OCI-LY3 (cell line): ENCODE measurements around the gene MATN1.

Experiments
- H2AFZ ChIP-seq: fragments of 200-600, 300-600 bp; shearing (Covaris generic); 2 replicates; pipeline ENCODE4 v1.6.0; 2014; ENCODE audit warnings: antibody characterized with exemption, low read depth, low read length
- H3K27ac ChIP-seq: fragments of 200-600, 300-600 bp; sonication (generic); 2 replicates; pipeline ENCODE4 v1.5.1; 2014; ENCODE audit warnings: mild to moderate bottlenecking, low read length, moderate library complexity, mixed read lengths
- H3K27me3 ChIP-seq: fragments of 200-600, 300-600 bp; sonication (generic); 2 replicates; pipeline ENCODE4 v1.6.1; 2014; ENCODE audit warnings: low read depth, low read length, mixed read lengths
- H3K36me3 ChIP-seq: fragments of 200-600, 300-600 bp; sonication (generic); replicated peaks from 2 replicates; pipeline ENCODE3; 2014; ENCODE audit warnings: low read depth, low read length, mixed read lengths
- H3K4me1 ChIP-seq: fragments of 300-600, 200-600 bp; sonication (generic); 2 replicates; pipeline ENCODE4 v1.6.1; 2014; ENCODE audit warnings: low read length, mixed read lengths
- H3K4me2 ChIP-seq: fragments of 200-600, 300-600 bp; sonication (generic); 2 replicates; pipeline ENCODE4 v1.6.1; 2014; ENCODE audit warnings: low read length, mixed read lengths
- H3K4me3 ChIP-seq: fragments of 300-600, 200-600 bp; sonication (generic); 2 replicates; pipeline ENCODE4 v1.5.1; 2014; ENCODE audit warnings: antibody characterized with exemption, mild to moderate bottlenecking, low read length, moderate library complexity
- H3K79me2 ChIP-seq: fragments of 300-600, 200-600 bp; shearing (Covaris generic); 2 replicates; pipeline ENCODE4 v1.6.1; 2014; ENCODE audit warnings: mild to moderate bottlenecking, low read length, mixed read lengths
- H3K9ac ChIP-seq: fragments of 300-600, 200-600 bp; shearing (Covaris generic); 2 replicates; pipeline ENCODE4 v1.6.0; 2014; ENCODE audit warnings: mild to moderate bottlenecking, low read length, moderate library complexity
- H3K9me3 ChIP-seq: fragments of 200-600, 300-600 bp; shearing (Covaris generic); 2 replicates; pipeline ENCODE4 v1.6.1; 2014; ENCODE audit warnings: low read length, mixed read lengths; ENCODE audit not compliant: insufficient read depth
- H4K20me1 ChIP-seq: fragments of 200-600, 300-600 bp; sonication (generic); 2 replicates; pipeline ENCODE4 v1.6.1; 2016; ENCODE audit warnings: low read length, mixed read lengths; ENCODE audit not compliant: insufficient read depth
- CTCF ChIP-seq: fragments of 200-600, 300-600 bp; sonication (generic); IDR thresholded peaks from 2 replicates; pipeline ENCODE4 v1.5.1; 2014; ENCODE audit warnings: antibody characterized with exemption, low read length, low read depth
- EZH2phosphoT487 ChIP-seq: fragments of 200-600 bp; shearing (Covaris generic); IDR thresholded peaks from 2 replicates; pipeline ENCODE4 v1.6.1; 2018; ENCODE audit warnings: antibody characterized with exemption, mixed run types, low read depth

The MATN1 gene

GRCh38 chr1:30738715-30739559 lies 15.6 kb upstream of the MATN1 start:
- no peak overlapping the region for H3K4me3 ChIP-seq
- no peak overlapping the region for H3K27ac ChIP-seq
- peaks cover 87% of the 10 kb centered on the region for H3K36me3 ChIP-seq
- TF ChIP-seq EZH2phosphoT487 (no peak), CTCF (no peak)
- H3K9ac ChIP-seq, result no peak overlapping the region
- H3K4me1 ChIP-seq, result peaks cover 28% of the 10 kb centered on the region
- no peaks in the 10 kb centered on the region for H3K9me3 ChIP-seq
- H3K79me2 ChIP-seq, result peaks cover 36% of the 10 kb centered on the region
- H3K4me2 ChIP-seq, result no peak overlapping the region
- peaks cover 73% of the 10 kb centered on the region for H4K20me1 ChIP-seq
- H3K27me3 ChIP-seq, result no peaks in the 10 kb centered on the region
- H2AFZ ChIP-seq, result no peak overlapping the region

DNA sequence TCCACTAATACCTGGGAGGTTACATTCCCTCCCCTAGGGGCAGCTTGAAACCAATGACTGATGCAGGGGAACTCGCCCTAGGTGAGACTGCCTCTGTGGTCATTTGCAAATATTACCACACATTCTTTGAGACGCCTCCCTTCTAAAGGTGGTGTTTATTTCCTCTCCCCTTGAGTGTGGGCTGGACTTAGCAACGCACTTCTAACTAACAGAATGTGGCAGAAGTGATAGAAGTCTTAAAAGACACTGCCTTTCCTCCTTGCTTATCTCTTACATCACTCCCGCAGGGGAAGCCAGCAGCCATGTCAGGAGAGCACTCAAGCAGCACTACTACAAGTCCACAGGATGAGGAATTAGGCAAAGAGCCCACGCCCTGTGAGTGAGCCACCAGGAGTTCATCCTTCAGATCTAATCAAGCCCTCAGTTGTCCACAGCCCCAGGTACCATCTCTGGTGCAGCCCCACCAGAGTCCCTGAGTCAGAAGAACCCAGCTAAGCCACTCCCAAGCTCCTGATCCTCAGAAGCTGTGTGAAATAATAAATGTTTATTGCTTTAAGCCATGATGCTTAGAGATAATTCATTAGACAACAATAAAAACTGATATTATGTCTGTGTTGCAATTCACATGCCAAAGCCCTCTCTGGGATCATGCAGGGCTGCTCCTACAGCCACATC lies 14.8 kb upstream of the MATN1 start:
- Histone ChIP-seq H4K20me1 (peaks cover 65% of the 10 kb centered on the region), H3K36me3 (peaks cover 85% of the 10 kb centered on the region), H3K4me1 (peaks cover 21% of the 10 kb centered on the region), H2AFZ (no peak overlapping the region), H3K27me3 (no peaks in the 10 kb centered on the region), H3K4me2 (no peak overlapping the region), H3K4me3 (no peak overlapping the region), H3K9me3 (no peaks in the 10 kb centered on the region), H3K79me2 (peaks cover 28% of the 10 kb centered on the region), H3K27ac (no peak overlapping the region), H3K9ac (no peak overlapping the region)
- no peak for TF ChIP-seq EZH2phosphoT487
- no peak for TF ChIP-seq CTCF

- no peak overlapping the region for H2AFZ ChIP-seq
- no peak overlapping the region for H3K27ac ChIP-seq
- H3K4me1 ChIP-seq, result peaks cover 18% of the 10 kb centered on the region
- peaks cover 22% of the 10 kb centered on the region for H3K79me2 ChIP-seq
- no peak overlapping the region for H3K4me2 ChIP-seq
- no peaks in the 10 kb centered on the region for H3K9me3 ChIP-seq
- peaks cover 61% of the 10 kb centered on the region for H4K20me1 ChIP-seq
- no peak overlapping the region for H3K9ac ChIP-seq
- no peak overlapping the region for H3K4me3 ChIP-seq
- peaks cover 85% of the 10 kb centered on the region for H3K36me3 ChIP-seq
- no peaks in the 10 kb centered on the region for H3K27me3 ChIP-seq
- no peak for TF ChIP-seq CTCF
- no peak for TF ChIP-seq EZH2phosphoT487
These were observed 14.1 kb upstream of the MATN1 start for GRCh38 chr1:30737357-30738039.
